Neural cell (in vitro differentiated cells): Measurements from ENCODE around the gene LRBA. TPM values are rescaled to one million over a fixed set of nuclear protein-coding genes. Genes with fewer than 3 reads are reported as not detected.
A peak's percentile ranks its signal among the peaks of the same experiment; 100 is the strongest.

ENCODE experiments used
- H2AFZ ChIP-seq: fragments of 200-600, 300-800 bp; sonication (generic), shearing (Covaris generic); 2 replicates; pipeline ENCODE4 v1.6.0; 2014; ENCODE audit warnings: low read depth, mild to moderate bottlenecking, antibody characterized with exemption, low read length, moderate library complexity
- H3F3A ChIP-seq: fragments of 200-600 bp; shearing (Covaris generic); 2 replicates; pipeline ENCODE4 v1.6.1; 2016; ENCODE audit warnings: mild to moderate bottlenecking, moderate library complexity, mixed read lengths, antibody characterized with exemption, low read length; ENCODE audit not compliant: insufficient read depth, poor library complexity, severe bottlenecking
- H3K27ac ChIP-seq: fragments of 200-600, 300-800 bp; sonication (generic), shearing (Covaris generic); 2 replicates; pipeline ENCODE4 v1.5.1; 2014; ENCODE audit warnings: mild to moderate bottlenecking, low read length, moderate library complexity
- H3K27me3 ChIP-seq: fragments of 300-800, 200-600 bp; sonication (generic), shearing (Covaris generic); 2 replicates; pipeline ENCODE4 v1.6.0; 2014; ENCODE audit warnings: mild to moderate bottlenecking, low read depth, low read length, moderate library complexity; ENCODE audit not compliant: insufficient read depth
- H3K36me3 ChIP-seq: fragments of 300-800, 200-600 bp; sonication (generic), shearing (Covaris generic); 2 replicates; pipeline ENCODE4 v1.5.1; 2014; ENCODE audit warnings: mild to moderate bottlenecking, antibody characterized with exemption, low read length, moderate library complexity; ENCODE audit not compliant: insufficient read depth
- H3K4me2 ChIP-seq: fragments of 300-800, 200-600 bp; sonication (generic), shearing (Covaris generic); 2 replicates; pipeline ENCODE4 v1.6.0; 2014; ENCODE audit warnings: mild to moderate bottlenecking, low read length
- H3K4me3 ChIP-seq: fragments of 300-800, 200-600 bp; sonication (generic), shearing (Covaris generic); 2 replicates; pipeline ENCODE4 v1.5.1; 2014; ENCODE audit warnings: mild to moderate bottlenecking, low read length, moderate library complexity
- H3K79me2 ChIP-seq: fragments of 200-600 bp; shearing (Covaris generic); replicated peaks from 2 replicates; pipeline ENCODE4 v1.6.0; 2014; ENCODE audit warnings: mild to moderate bottlenecking, low read length, moderate library complexity; ENCODE audit not compliant: insufficient read depth
- H3K9ac ChIP-seq: fragments of 300-800, 200-600 bp; sonication (generic), shearing (Covaris generic); 2 replicates; pipeline ENCODE4 v1.6.1; 2016; ENCODE audit warnings: mild to moderate bottlenecking, low read length, mixed read lengths
- H3K9me2 ChIP-seq: fragments of 200-600 bp; shearing (Covaris generic); 2 replicates; pipeline ENCODE4 v1.6.1; 2016; ENCODE audit warnings: mild to moderate bottlenecking, low read length, mixed read lengths; ENCODE audit not compliant: insufficient read depth
- H3K9me3 ChIP-seq: fragments of 200-600, 300-800 bp; sonication (generic), shearing (Covaris generic); 2 replicates; pipeline ENCODE4 v1.6.1; 2016; ENCODE audit warnings: mild to moderate bottlenecking, mixed run types, low read length, moderate library complexity, mixed read lengths
- H4K20me1 ChIP-seq: fragments of 200-600 bp; shearing (Covaris generic); 2 replicates; pipeline ENCODE4 v1.6.1; 2016; ENCODE audit warnings: mild to moderate bottlenecking, mixed run types; ENCODE audit not compliant: insufficient read depth
- CTCF ChIP-seq: fragments of 450-650 bp; IDR thresholded peaks from 2 replicates; pipeline ENCODE4 v1.5.1; 2014; ENCODE audit warnings: antibody characterized with exemption, mild to moderate bottlenecking, moderate library complexity; ENCODE audit not compliant: poor library complexity, severe bottlenecking
- EP300 ChIP-seq: fragments of 450-650 bp; conservative IDR thresholded peaks from 2 replicates; pipeline ENCODE4 v1.6.1; 2014; ENCODE audit warnings: antibody characterized with exemption, mild to moderate bottlenecking, moderate library complexity; ENCODE audit not compliant: poor library complexity, severe bottlenecking
- EZH2 ChIP-seq: fragments of 200-600, 300-800 bp; shearing (Covaris generic), sonication (generic); IDR thresholded peaks from 2 replicates; pipeline ENCODE4 v1.6.1; 2014; ENCODE audit warnings: antibody characterized with exemption, low read length, borderline replicate concordance, mild to moderate bottlenecking; ENCODE audit not compliant: insufficient read depth, poor library complexity, severe bottlenecking
- MXI1 ChIP-seq: fragments of 450-650 bp; conservative IDR thresholded peaks from 2 replicates; pipeline ENCODE4 v1.6.1; 2014; ENCODE audit warnings: antibody characterized with exemption, mild to moderate bottlenecking; ENCODE audit not compliant: poor library complexity, severe bottlenecking
- POLR2AphosphoS5 ChIP-seq: IDR thresholded peaks from 2 replicates; pipeline ENCODE4 v1.6.1; 2012
- RAD21 ChIP-seq: fragments of 450-650 bp; conservative IDR thresholded peaks from 2 replicates; pipeline ENCODE4 v1.6.1; 2014; ENCODE audit warnings: antibody characterized with exemption, mild to moderate bottlenecking, moderate library complexity
- REST ChIP-seq: IDR thresholded peaks from 2 replicates; pipeline ENCODE4 v1.6.1; 2012; ENCODE audit warnings: borderline replicate concordance
- SMC3 ChIP-seq: fragments of 450-650 bp; conservative IDR thresholded peaks from 2 replicates; pipeline ENCODE4 v1.6.1; 2014; ENCODE audit warnings: antibody characterized with exemption, mild to moderate bottlenecking, moderate library complexity; ENCODE audit not compliant: poor library complexity
- TAF1 ChIP-seq: IDR thresholded peaks from 2 replicates; pipeline ENCODE4 v1.6.1; 2012; ENCODE audit warnings: low read depth
- polyA plus RNA-seq: library from polyadenylated mRNA; depleted of rRNA; stranded (reverse); fragments of >200 nt; gene quantifications from 2 replicates; pipeline ENCODE4 v1.2.3, GENCODE V29; 2014

Gene LRBA
- polyA plus RNA-seq, 1 donor from 2014 or later = 7.1 TPM

- H3K4me2 ChIP-seq = no peak overlapping the region
- H3K9me2 ChIP-seq = no peaks in the 10 kb centered on the region
- no peak for TF ChIP-seq EZH2
- no peak for TF ChIP-seq TAF1
- TF ChIP-seq REST = no peak
- peak; percentile 81 for TF ChIP-seq CTCF
- no peak for TF ChIP-seq EP300
- peak; percentile 90 for TF ChIP-seq SMC3
- TF ChIP-seq RAD21 = peak; percentile 87
- TF ChIP-seq POLR2AphosphoS5 = no peak
- no peak for TF ChIP-seq MXI1
Observed at GRCh38 chr4:150867148-150867547, 147.9 kb downstream of the LRBA start.

GRCh38 chr4:150863456-150863855 is 151.6 kb downstream of the LRBA start:
- no peaks in the 10 kb centered on the region for H3K9me2 ChIP-seq
- H4K20me1 ChIP-seq = no peaks in the 10 kb centered on the region
- H3K79me2 ChIP-seq = no peaks in the 10 kb centered on the region
- H2AFZ ChIP-seq = no peak overlapping the region
- H3K4me2 ChIP-seq = no peak overlapping the region
- no peaks in the 10 kb centered on the region for H3K9me3 ChIP-seq
- H3K36me3 ChIP-seq = no peaks in the 10 kb centered on the region
- no peak overlapping the region for H3K27ac ChIP-seq
- no peaks in the 10 kb centered on the region for H3F3A ChIP-seq
- no peak overlapping the region for H3K9ac ChIP-seq
- H3K27me3 ChIP-seq = no peaks in the 10 kb centered on the region
- no peak overlapping the region for H3K4me3 ChIP-seq
- TF ChIP-seq CTCF = no peak
- no peak for TF ChIP-seq EZH2
- no peak for TF ChIP-seq TAF1
- no peak for TF ChIP-seq REST
- TF ChIP-seq SMC3 = no peak

More at GRCh38 chr4:150867148-150867547, 147.9 kb downstream of the LRBA start:
- H3K79me2 ChIP-seq = no peaks in the 10 kb centered on the region
- no peak overlapping the region for H3K9ac ChIP-seq
- H3K36me3 ChIP-seq = no peaks in the 10 kb centered on the region
- no peaks in the 10 kb centered on the region for H3F3A ChIP-seq
- no peaks in the 10 kb centered on the region for H3K27me3 ChIP-seq
- H4K20me1 ChIP-seq = no peaks in the 10 kb centered on the region
- no peak overlapping the region for H3K27ac ChIP-seq
- H3K4me3 ChIP-seq = no peak overlapping the region
- no peaks in the 10 kb centered on the region for H3K9me3 ChIP-seq
- H2AFZ ChIP-seq = no peak overlapping the region
